A172 (cell line): ENCODE measurements around the gene SMNDC1. TPM values are rescaled to one million over a fixed set of nuclear protein-coding genes. Genes with fewer than 3 reads are reported as not detected.
"Not testable (repeated sequence)": the region's sequence is repeated elsewhere in the genome, so short reads cannot be mapped to it uniquely, and the experiment has no call there.

ENCODE experiments used
- DNase-seq: peaks from one replicate; pipeline ENCODE4 v3.0.0-alpha.2; 2015; ENCODE audit warnings: low spot score
- total RNA-seq: library from RNA; depleted of rRNA; stranded (reverse); fragments of >200 nt; shearing (Covaris generic); gene quantifications from 2 replicates; pipeline ENCODE4 v1.2.3, GENCODE V29; 2014; rRNA removed

The SMNDC1 gene
- total RNA-seq, 1 experiment from 2014 or later = 14.3 TPM

- not testable (repeated sequence) for DNase-seq
Measured at GRCh38 chr10:110251392-110251791, 53.3 kb downstream of the SMNDC1 start.

- DNase-seq = not testable (repeated sequence)
Measured at GRCh38 chr10:110249489-110249888, 55.2 kb downstream of the SMNDC1 start.

GRCh38 chr10:110247833-110248232 is 56.9 kb downstream of the SMNDC1 start:
- not testable (repeated sequence) for DNase-seq

DNA sequence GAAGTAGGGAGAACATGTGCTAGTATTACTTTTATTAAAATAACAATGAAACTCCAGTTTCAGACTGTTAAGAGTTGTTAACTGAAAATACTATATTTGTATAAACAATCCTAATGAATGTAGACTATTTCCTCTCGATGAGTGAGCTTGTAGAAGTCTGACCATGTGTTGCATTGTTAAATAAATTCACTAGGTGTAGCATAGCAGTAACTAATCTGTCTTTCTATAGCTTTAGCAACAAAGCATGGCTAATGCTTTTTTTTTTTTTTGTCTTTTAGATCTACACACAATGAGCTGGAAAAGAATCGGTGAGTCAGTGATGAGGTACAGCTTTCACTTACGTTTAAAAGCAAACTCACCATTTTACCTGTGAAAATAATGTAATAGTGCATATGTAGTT is 60.2 kb downstream of the SMNDC1 start:
- no peak for DNase-seq

DNA sequence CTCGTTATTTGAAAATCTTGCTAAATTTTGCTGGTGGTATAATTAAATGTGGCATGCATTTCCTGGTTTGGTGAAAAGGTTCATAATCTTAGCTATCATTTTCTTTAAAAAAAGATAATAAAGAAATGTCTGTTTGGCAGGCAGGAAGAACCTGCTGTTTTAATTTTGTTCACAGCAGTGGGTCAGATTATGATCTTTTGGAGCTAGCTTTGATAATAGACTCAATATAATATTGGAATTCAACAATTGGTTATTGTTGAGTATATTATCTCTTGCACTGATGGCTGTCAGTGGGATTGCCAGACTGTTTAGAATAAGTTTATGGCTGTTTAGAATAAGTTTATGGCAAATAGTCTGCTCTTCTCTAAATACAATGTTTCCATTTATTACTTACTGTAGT is 62.2 kb downstream of the SMNDC1 start:
- no peak for DNase-seq

DNA sequence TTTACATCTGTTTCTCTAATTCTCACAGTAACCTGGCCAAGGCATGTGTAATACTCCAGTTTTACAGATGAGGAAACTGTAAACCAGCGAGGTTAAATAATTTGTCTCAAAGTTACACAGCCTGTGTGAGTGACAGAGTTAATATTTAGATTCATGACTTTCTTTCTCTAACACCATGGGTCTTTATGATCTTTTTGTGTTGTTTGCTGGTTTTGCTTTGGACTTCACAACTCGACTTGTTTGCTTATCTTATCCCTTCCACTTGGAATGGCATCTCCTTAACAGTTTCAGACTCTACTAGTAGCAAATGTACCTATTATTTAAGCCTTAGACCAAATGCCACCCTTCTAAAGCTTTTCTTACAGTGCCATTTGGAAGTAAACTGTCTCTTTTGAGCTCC is 62.9 kb downstream of the SMNDC1 start:
- DNase-seq = no peak

- DNase-seq = no peak
Measured at GRCh38 chr10:110241407-110241806, 63.3 kb downstream of the SMNDC1 start.

Other genes with a start within 250 kb of the SMNDC1 start
- 2.6 and 5.4 TPM in 2 replicates for gene MXI1, start 97.3 kb downstream of the SMNDC1 start, total RNA-seq
- gene DUSP5, start 193.0 kb upstream of the SMNDC1 start, total RNA-seq = 6.8 and 9.5 TPM in 2 replicates